ENCODE data around the gene YPEL5.

The YPEL5 gene

GRCh38 chr2:30150786-30151185, 4.0 kb downstream of the YPEL5 start:
- H3K27ac ChIP-seq: peak overlapping the region; percentile 58
- TF ChIP-seq CTCF (conservative IDR thresholded peaks at IDR 0.05): no peak

DNA sequence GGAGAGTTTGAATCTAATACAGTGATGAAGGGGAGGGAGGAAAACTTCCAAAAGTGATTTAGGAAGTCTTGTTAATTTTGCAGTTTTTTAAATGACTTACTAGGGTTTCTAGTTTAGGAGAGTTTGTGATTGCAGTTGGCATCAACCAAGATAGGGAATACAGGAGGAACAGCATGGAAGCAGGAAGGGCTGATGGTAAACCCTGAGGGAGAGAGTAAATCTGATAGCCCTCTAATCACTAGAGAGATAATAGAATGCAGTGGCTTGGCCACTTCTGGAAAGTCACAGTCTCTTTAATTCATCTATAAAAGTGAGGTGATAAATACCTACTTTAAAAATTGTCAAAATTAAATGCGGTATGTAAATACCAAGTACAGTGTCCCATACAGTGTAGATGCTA, 5.6 kb downstream of the YPEL5 start:
- TF ChIP-seq CTCF (conservative IDR thresholded peaks at IDR 0.05): no peak
- no peak overlapping the region for H3K27ac ChIP-seq

GRCh38 chr2:30155202-30155601, 8.4 kb downstream of the YPEL5 start:
- TF ChIP-seq CTCF (conservative IDR thresholded peaks at IDR 0.05): no peak
- H3K27ac ChIP-seq: no peak overlapping the region; the same call in 1 of the 2 replicates

DNA sequence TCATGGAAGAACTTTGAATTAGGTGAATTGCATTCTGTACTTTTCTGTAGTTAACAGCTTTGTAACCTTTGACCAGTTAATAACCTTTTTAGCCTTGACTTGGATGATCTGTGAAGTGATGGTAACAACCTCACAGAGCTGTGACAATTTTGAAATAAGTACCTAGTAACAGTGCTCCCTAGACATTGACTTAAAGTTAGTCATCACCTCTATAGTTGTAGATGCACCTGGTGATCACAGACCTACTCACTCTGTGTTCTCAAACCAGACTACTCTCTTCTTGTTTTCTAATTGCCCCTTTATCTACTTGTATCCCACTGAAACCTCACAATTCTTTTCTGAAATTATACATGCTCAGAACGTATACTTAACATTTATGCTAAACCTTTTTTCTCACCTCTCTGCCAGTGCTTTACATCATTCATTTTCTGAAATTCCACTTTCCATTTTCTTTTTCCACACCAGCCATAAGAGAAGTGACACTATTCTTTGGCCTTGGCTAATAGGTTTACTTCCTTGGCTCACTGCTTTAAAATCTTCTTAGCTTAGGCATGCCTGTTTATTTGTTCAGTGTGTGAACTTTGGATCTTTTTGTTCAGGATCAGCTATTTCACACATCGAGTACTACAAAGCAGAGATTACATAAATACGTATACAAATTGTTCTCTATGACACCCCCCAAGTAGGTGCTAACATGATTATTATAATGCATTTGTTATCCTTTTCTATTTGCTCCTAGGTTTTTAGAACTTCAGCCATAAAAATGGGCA, 9.3 kb downstream of the YPEL5 start:
- TF ChIP-seq CTCF (conservative IDR thresholded peaks at IDR 0.05): no peak
- H3K27ac ChIP-seq: peak overlapping the region; percentile 32; the same call in 1 of the 2 replicates

GRCh38 chr2:30157616-30158015, 10.8 kb downstream of the YPEL5 start:
- no peak for TF ChIP-seq CTCF (conservative IDR thresholded peaks at IDR 0.05)
- H3K27ac ChIP-seq: no peak overlapping the region

- TF ChIP-seq CTCF (conservative IDR thresholded peaks at IDR 0.05): no peak
- no peak overlapping the region for H3K27ac ChIP-seq
Observed at GRCh38 chr2:30159766-30160165, 13.0 kb downstream of the YPEL5 start.

GRCh38 chr2:30161929-30162706, 15.3 kb downstream of the YPEL5 start:
- no peak overlapping the region for H3K27ac ChIP-seq
- no peak for TF ChIP-seq CTCF (conservative IDR thresholded peaks at IDR 0.05)
